ENCODE results near the gene NRN1L.

NRN1L gene

DNA sequence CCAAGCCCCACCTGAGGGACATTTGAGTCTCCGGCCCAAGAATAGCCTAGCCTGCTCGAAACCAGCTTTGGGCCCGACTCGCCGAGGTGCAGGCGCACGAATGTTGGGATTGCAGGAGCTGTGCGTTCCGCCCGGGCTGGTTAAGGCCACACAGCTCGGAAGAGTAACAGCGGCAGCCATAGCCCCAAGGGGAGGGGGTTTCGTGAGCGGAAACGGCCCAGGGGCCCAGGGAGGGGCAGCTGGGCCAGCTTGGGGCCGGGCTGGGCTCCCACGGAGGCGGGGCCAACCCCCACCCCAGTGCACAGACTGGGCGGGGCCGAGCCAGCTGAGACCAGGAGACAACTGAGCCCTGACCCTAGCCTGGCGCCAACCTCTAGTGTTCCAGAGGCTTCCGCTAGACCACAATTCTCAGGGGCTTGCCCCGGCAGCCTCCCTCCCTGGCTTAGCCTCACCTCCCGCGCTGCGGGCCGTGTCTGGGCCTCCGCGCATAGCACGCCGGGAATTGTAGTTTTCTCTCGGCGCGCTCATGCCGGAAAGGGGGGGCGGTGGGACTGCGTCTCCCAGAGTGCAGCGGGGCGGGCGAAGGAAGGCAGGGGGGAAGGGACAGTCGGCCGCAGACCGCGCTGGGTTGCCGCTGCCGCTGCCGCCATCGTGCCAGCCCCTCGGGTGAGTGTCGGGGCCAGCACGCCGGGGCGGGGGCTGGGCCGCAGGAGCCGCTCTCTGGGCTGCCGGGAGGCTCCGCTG lies 38.2 kb upstream of the NRN1L start, which contains the start of gene NUTF2:
NUTF2 (plus strand) TSS at position 614 of the 744 bp plus-strand sequence. CDS start 18,198 bp downstream, outside the sequence.
- no peaks in the 10 kb centered on the region for H3K9me3 ChIP-seq (ENCODE audit: control insufficient read depth in 1 of 2, low read length in 2 of 2)
- H3K4me3 ChIP-seq (ENCODE audit: low read depth in 1 of 2, low read length in 2 of 2) = peak within 1 kb of the TSS; percentile 84 to 97
- no peaks in the 10 kb centered on the region for H3K27me3 ChIP-seq (ENCODE audit: low read depth, low read length)
- H3K4me1 ChIP-seq (ENCODE audit: control insufficient read depth in 1 of 2, insufficient read depth in 2 of 2, low read length in 2 of 2) = peaks cover 26 to 51% of the 10 kb centered on the region in 2 donors
- peaks cover 0 to 10% of the 10 kb centered on the region in 2 donors for H3K36me3 ChIP-seq (ENCODE audit: control insufficient read depth in 1 of 2, insufficient read depth in 2 of 2, low read length in 2 of 2)
- peak within 1 kb of the TSS; percentile 81 for H3K27ac ChIP-seq (ENCODE audit: low read length)

GRCh38 chr16:67847064-67847861 lies 37.4 kb upstream of the NRN1L start, which contains the start of gene CENPT:
Gene CENPT (minus strand): TSS chr16:67847693. CDS start chr16:67833859, 13,834 bp downstream.
- peak within 1 kb of the TSS; percentile 81 for H3K27ac ChIP-seq (ENCODE audit: low read length)
- peak within 1 kb of the TSS; percentile 84 to 97 for H3K4me3 ChIP-seq (ENCODE audit: low read depth in 1 of 2, low read length in 2 of 2)
- H3K36me3 ChIP-seq (ENCODE audit: control insufficient read depth in 1 of 2, insufficient read depth in 2 of 2, low read length in 2 of 2) = peaks cover 0 to 6% of the 10 kb centered on the region in 2 donors
- no peaks in the 10 kb centered on the region for H3K27me3 ChIP-seq (ENCODE audit: low read depth, low read length)
- H3K9me3 ChIP-seq (ENCODE audit: control insufficient read depth in 1 of 2, low read length in 2 of 2) = no peaks in the 10 kb centered on the region
- peaks cover 26 to 51% of the 10 kb centered on the region in 2 donors for H3K4me1 ChIP-seq (ENCODE audit: control insufficient read depth in 1 of 2, insufficient read depth in 2 of 2, low read length in 2 of 2)

- peak overlapping the region; percentile 84 to 97 for H3K4me3 ChIP-seq (ENCODE audit: low read depth in 1 of 2, low read length in 2 of 2)
- H3K27me3 ChIP-seq (ENCODE audit: low read depth, low read length) = no peaks in the 10 kb centered on the region
- peaks cover 26 to 49% of the 10 kb centered on the region in 2 donors for H3K4me1 ChIP-seq (ENCODE audit: control insufficient read depth in 1 of 2, insufficient read depth in 2 of 2, low read length in 2 of 2)
- peaks cover 0 to 6% of the 10 kb centered on the region in 2 donors for H3K36me3 ChIP-seq (ENCODE audit: control insufficient read depth in 1 of 2, insufficient read depth in 2 of 2, low read length in 2 of 2)
- peak overlapping the region; percentile 75 for H3K27ac ChIP-seq (ENCODE audit: low read length)
- no peaks in the 10 kb centered on the region for H3K9me3 ChIP-seq (ENCODE audit: control insufficient read depth in 1 of 2, low read length in 2 of 2)
Measured at GRCh38 chr16:67848118-67848517, 36.6 kb upstream of the NRN1L start.

DNA sequence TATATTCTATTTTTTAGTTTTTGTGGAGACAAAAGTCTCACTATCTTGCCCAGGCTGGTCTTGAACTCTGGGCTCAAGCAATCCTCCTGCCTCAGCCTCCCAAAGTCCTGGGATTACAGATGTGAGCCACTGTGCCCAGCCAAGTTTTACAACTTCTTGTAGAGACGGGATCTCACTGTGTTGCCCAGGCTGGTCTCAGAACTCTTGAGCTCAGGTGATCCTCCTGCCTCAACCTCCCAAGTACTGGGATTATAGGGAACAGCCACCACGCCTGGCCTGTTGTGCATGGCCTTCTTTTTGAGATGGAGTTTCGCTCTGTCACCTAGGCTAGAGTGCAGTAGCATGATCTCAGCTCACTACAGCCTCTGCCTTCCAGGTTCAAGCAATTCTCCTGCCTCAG lies 31.0 kb upstream of the NRN1L start:
- Histone ChIP-seq H3K27ac (ENCODE audit: low read length) (no peak overlapping the region), H3K4me1 (ENCODE audit: control insufficient read depth in 1 of 2, insufficient read depth in 2 of 2, low read length in 2 of 2) (peaks cover 8 to 32% of the 10 kb centered on the region in 2 donors), H3K36me3 (ENCODE audit: control insufficient read depth in 1 of 2, insufficient read depth in 2 of 2, low read length in 2 of 2) (peaks cover 0 to 6% of the 10 kb centered on the region in 2 donors), H3K9me3 (ENCODE audit: control insufficient read depth in 1 of 2, low read length in 2 of 2) (no peaks in the 10 kb centered on the region), H3K27me3 (ENCODE audit: low read depth, low read length) (no peaks in the 10 kb centered on the region), H3K4me3 (ENCODE audit: low read depth in 1 of 2, low read length in 2 of 2) (no peak overlapping the region)

- no peaks in the 10 kb centered on the region for H3K27me3 ChIP-seq (ENCODE audit: low read depth, low read length)
- H3K4me1 ChIP-seq (ENCODE audit: control insufficient read depth in 1 of 2, insufficient read depth in 2 of 2, low read length in 2 of 2) = peaks cover 8 to 31% of the 10 kb centered on the region in 2 donors
- no peak overlapping the region for H3K4me3 ChIP-seq (ENCODE audit: low read depth in 1 of 2, low read length in 2 of 2)
- H3K27ac ChIP-seq (ENCODE audit: low read length) = no peak overlapping the region
- H3K36me3 ChIP-seq (ENCODE audit: control insufficient read depth in 1 of 2, insufficient read depth in 2 of 2, low read length in 2 of 2) = peaks cover 0 to 11% of the 10 kb centered on the region in 2 donors
- no peaks in the 10 kb centered on the region for H3K9me3 ChIP-seq (ENCODE audit: control insufficient read depth in 1 of 2, low read length in 2 of 2)
Measured at GRCh38 chr16:67855789-67856188, 28.9 kb upstream of the NRN1L start.

GRCh38 chr16:67856927-67857546 lies 27.6 kb upstream of the NRN1L start:
- no peaks in the 10 kb centered on the region for H3K27me3 ChIP-seq (ENCODE audit: low read depth, low read length)
- H3K4me3 ChIP-seq (ENCODE audit: low read depth in 1 of 2, low read length in 2 of 2) = no peak overlapping the region
- H3K36me3 ChIP-seq (ENCODE audit: control insufficient read depth in 1 of 2, insufficient read depth in 2 of 2, low read length in 2 of 2) = peaks cover 0 to 15% of the 10 kb centered on the region in 2 donors
- no peaks in the 10 kb centered on the region for H3K9me3 ChIP-seq (ENCODE audit: control insufficient read depth in 1 of 2, low read length in 2 of 2)
- H3K27ac ChIP-seq (ENCODE audit: low read length) = peak overlapping the region; percentile 47
- peaks cover 8 to 39% of the 10 kb centered on the region in 2 donors for H3K4me1 ChIP-seq (ENCODE audit: control insufficient read depth in 1 of 2, insufficient read depth in 2 of 2, low read length in 2 of 2)

DNA sequence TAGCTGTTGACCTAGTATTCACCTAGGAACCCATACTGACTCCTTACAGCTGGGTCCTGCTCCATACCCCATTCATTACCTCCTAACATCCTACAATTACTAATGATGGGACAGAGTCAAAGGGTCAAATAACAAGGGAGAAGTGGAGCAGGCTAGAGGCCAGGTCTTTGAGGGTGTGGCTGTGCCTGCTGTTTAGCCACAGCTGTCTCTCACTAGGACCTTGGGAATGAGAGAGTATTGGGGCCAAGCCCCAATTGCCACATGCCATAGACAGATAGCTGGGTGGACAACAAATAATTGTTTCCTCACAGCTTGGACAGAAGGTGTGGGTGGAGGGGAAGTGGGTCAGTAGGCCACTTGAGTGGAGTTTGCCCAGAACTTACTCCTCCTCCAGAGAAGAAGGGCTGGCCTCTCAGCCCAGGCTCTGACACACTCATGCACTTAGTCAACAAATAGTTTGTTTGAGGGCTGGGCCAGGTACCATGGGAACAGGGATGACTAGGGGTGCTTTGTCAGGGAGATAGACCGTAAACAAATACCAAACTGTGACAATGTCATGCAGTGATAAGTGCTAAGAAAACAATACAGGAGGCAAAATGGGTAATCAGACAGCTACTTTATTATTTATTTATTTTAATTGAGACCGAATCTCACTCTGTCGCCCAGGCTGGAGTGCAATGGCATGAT lies 27.0 kb upstream of the NRN1L start:
- H3K4me1 ChIP-seq (ENCODE audit: control insufficient read depth in 1 of 2, insufficient read depth in 2 of 2, low read length in 2 of 2) = peaks cover 8 to 45% of the 10 kb centered on the region in 2 donors
- no peaks in the 10 kb centered on the region for H3K27me3 ChIP-seq (ENCODE audit: low read depth, low read length)
- peak overlapping the region; percentile 61 for H3K27ac ChIP-seq (ENCODE audit: low read length)
- H3K36me3 ChIP-seq (ENCODE audit: control insufficient read depth in 1 of 2, insufficient read depth in 2 of 2, low read length in 2 of 2) = peaks cover 0 to 15% of the 10 kb centered on the region in 2 donors
- H3K9me3 ChIP-seq (ENCODE audit: control insufficient read depth in 1 of 2, low read length in 2 of 2) = no peaks in the 10 kb centered on the region
- no peak overlapping the region for H3K4me3 ChIP-seq (ENCODE audit: low read depth in 1 of 2, low read length in 2 of 2)

DNA sequence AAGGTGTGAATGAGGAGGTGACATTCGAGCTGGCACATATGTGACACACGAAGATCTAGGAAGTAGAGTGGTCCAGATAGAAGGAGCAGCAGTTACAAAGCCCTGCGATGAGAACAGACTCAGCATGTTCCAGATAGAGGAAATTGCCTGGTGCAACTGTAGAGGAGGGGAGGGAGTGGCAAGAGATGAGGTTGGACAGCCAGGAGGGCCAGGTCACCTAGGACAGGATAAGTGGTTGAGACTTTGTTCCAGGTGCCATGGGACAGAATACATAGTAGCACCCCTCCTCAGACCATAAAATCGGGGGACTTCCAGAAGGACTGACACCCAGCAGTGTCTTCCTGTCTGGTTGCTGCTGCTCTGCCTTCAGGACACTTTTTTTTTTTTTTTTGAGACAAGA lies 26.2 kb upstream of the NRN1L start:
- peaks cover 0 to 15% of the 10 kb centered on the region in 2 donors for H3K36me3 ChIP-seq (ENCODE audit: control insufficient read depth in 1 of 2, insufficient read depth in 2 of 2, low read length in 2 of 2)
- H3K9me3 ChIP-seq (ENCODE audit: control insufficient read depth in 1 of 2, low read length in 2 of 2) = no peaks in the 10 kb centered on the region
- no peak overlapping the region for H3K4me3 ChIP-seq (ENCODE audit: low read depth in 1 of 2, low read length in 2 of 2)
- peak overlapping the region; percentile 61 for H3K27ac ChIP-seq (ENCODE audit: low read length)
- no peaks in the 10 kb centered on the region for H3K27me3 ChIP-seq (ENCODE audit: low read depth, low read length)
- H3K4me1 ChIP-seq (ENCODE audit: control insufficient read depth in 1 of 2, insufficient read depth in 2 of 2, low read length in 2 of 2) = peaks cover 8 to 50% of the 10 kb centered on the region in 2 donors

DNA sequence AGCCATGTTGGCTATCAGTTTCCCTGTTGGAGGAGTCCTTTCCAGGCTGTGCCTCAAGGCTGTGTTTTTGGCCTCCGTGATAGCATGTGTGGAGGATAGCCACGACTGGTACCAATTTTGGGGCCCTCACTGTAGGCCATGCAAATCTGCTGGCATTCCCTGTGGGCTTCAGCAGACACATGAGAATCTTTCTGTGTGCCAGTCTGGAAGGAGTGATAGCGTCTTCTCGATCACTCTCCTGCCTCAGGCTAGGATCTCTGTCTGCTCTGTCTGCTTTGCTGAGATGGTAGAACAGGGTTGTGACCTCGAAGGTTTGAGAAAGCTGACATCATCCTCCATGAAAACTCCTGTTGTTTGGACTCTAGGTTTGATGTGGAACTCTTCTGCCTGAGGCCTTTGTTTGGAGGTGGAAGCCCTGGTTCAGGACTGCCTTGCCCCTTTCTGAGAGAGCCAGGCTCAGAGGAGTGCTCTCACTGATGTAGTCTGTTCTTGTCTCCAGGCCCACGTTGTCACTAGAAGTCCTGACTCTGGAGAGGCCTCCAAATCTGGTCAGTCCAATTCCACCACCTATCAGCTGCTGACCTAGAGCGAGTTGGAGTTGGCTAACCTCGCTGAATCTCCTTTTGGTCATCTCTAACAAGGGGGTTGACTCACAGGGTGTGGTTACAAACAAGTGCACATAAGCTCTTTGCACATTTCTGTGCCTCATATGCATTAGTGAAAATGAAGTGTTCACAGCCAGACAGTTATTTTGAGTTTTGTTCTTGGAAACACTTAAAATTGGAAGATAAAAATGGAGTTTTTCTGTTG lies 23.9 kb upstream of the NRN1L start:
- Histone ChIP-seq H3K4me3 (ENCODE audit: low read depth in 1 of 2, low read length in 2 of 2) (no peak overlapping the region), H3K27me3 (ENCODE audit: low read depth, low read length) (no peaks in the 10 kb centered on the region), H3K27ac (ENCODE audit: low read length) (peak overlapping the region; percentile 58), H3K36me3 (ENCODE audit: control insufficient read depth in 1 of 2, insufficient read depth in 2 of 2, low read length in 2 of 2) (peaks cover 0 to 25% of the 10 kb centered on the region in 2 donors), H3K9me3 (ENCODE audit: control insufficient read depth in 1 of 2, low read length in 2 of 2) (no peaks in the 10 kb centered on the region), H3K4me1 (ENCODE audit: control insufficient read depth in 1 of 2, insufficient read depth in 2 of 2, low read length in 2 of 2) (peaks cover 8 to 52% of the 10 kb centered on the region in 2 donors)

GRCh38 chr16:67861877-67862276 lies 22.8 kb upstream of the NRN1L start:
- peak overlapping the region; percentile 58 for H3K27ac ChIP-seq (ENCODE audit: low read length)
- peaks cover 8 to 45% of the 10 kb centered on the region in 2 donors for H3K4me1 ChIP-seq (ENCODE audit: control insufficient read depth in 1 of 2, insufficient read depth in 2 of 2, low read length in 2 of 2)
- no peaks in the 10 kb centered on the region for H3K9me3 ChIP-seq (ENCODE audit: control insufficient read depth in 1 of 2, low read length in 2 of 2)
- H3K4me3 ChIP-seq (ENCODE audit: low read depth in 1 of 2, low read length in 2 of 2) = no peak overlapping the region
- no peaks in the 10 kb centered on the region for H3K27me3 ChIP-seq (ENCODE audit: low read depth, low read length)
- peaks cover 0 to 31% of the 10 kb centered on the region in 2 donors for H3K36me3 ChIP-seq (ENCODE audit: control insufficient read depth in 1 of 2, insufficient read depth in 2 of 2, low read length in 2 of 2)
